Mucosa of rectum (tissue), 2 donors: ENCODE data around the gene RFX1.
"Not testable (repeated sequence)": the region's sequence is repeated elsewhere in the genome, so short reads cannot be mapped to it uniquely, and the experiment has no call there.

Source experiments
- H3K27ac ChIP-seq, 2 donors: one replicate each; pipeline ENCODE4 v1.7.0; 2013; ENCODE audit warnings: inconsistent platforms in 2 of 2, low read depth in 2 of 2, low read length in 2 of 2
- H3K27me3 ChIP-seq, 2 donors: one replicate each; pipeline ENCODE4 v1.7.0; 2013; ENCODE audit warnings: low read length in 2 of 2; ENCODE audit not compliant: control insufficient read depth in 2 of 2, insufficient read depth in 2 of 2
- H3K36me3 ChIP-seq, 2 donors: one replicate each; pipeline ENCODE4 v1.7.0; 2013; ENCODE audit warnings: low read length in 2 of 2; ENCODE audit not compliant: control insufficient read depth in 2 of 2, insufficient read depth in 2 of 2
- H3K4me1 ChIP-seq, 2 donors: one replicate each; pipeline ENCODE4 v1.7.0; 2013; ENCODE audit warnings: low read length in 2 of 2, mild to moderate bottlenecking in 1 of 2; ENCODE audit not compliant: control insufficient read depth in 2 of 2, insufficient read depth in 2 of 2
- H3K4me3 ChIP-seq, 2 donors: one replicate each; pipeline ENCODE4 v1.7.0; 2013; ENCODE audit warnings: low read length in 2 of 2
- H3K9ac ChIP-seq, 2 donors: one replicate each; pipeline ENCODE4 v1.7.0; 2013; ENCODE audit warnings: low read length in 2 of 2, low read depth in 1 of 2, mild to moderate bottlenecking in 1 of 2
- H3K9me3 ChIP-seq, 2 donors: one replicate each; pipeline ENCODE4 v1.7.0; 2013; ENCODE audit warnings: low read length in 2 of 2; ENCODE audit not compliant: control insufficient read depth in 2 of 2
- donor health status: healthy.
- donor health status: Normal muscosa, but diverticular disease.

The RFX1 gene

DNA sequence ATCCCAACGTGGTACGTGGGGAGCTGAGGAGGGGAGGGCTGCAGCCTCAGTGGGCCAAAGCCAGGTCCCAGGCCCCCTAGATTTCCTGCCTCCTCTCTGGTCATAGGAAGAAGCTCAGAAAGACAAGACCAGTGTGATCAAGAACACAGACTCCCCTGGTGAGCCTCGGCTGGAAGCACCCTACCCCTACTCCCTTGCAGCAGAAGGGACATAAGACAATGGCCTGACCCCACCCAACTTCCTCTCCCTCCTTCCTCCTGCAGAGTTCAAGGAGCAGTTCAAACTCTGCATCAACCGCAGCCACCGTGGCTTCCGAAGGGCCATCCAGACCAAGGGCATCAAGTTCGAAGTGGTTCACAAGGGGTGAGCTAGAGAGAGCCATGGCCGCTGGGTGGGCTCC, 79.4 kb downstream of the RFX1 start:
- H3K27ac ChIP-seq = no peak overlapping the region
- peaks cover 39 to 47% of the 10 kb centered on the region in 2 donors for H3K36me3 ChIP-seq
- H3K27me3 ChIP-seq = no peaks in the 10 kb centered on the region
- H3K9ac ChIP-seq = no peak overlapping the region
- no peaks in the 10 kb centered on the region for H3K4me1 ChIP-seq
- H3K9me3 ChIP-seq = no peaks in the 10 kb centered on the region
- no peak overlapping the region for H3K4me3 ChIP-seq

DNA sequence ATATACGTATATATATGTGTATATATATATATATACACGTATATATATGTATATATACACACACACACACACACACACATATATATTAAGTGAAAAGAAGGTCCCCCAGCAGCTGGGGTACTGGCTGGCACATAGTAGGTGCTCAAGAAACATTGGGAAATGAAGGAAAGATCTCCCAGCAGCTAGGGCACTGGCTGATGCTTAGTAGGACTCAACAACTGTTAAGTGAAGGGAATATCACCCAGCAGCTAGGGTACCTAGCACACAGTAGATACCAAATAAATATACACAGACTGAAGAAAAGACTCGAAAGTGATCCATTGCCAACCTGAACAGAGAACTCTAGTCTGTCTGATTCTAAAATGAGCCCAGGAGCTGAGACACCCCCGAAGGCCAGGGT, 80.1 kb downstream of the RFX1 start:
- Histone ChIP-seq H3K9me3 (peaks cover 0 to under 1% of the 10 kb centered on the region in 2 donors), H3K27me3 (no peaks in the 10 kb centered on the region), H3K27ac (no peak overlapping the region), H3K4me1 (no peaks in the 10 kb centered on the region), H3K9ac (no peak overlapping the region), H3K4me3 (no peak overlapping the region), H3K36me3 (peaks cover 42 to 54% of the 10 kb centered on the region in 2 donors)

DNA sequence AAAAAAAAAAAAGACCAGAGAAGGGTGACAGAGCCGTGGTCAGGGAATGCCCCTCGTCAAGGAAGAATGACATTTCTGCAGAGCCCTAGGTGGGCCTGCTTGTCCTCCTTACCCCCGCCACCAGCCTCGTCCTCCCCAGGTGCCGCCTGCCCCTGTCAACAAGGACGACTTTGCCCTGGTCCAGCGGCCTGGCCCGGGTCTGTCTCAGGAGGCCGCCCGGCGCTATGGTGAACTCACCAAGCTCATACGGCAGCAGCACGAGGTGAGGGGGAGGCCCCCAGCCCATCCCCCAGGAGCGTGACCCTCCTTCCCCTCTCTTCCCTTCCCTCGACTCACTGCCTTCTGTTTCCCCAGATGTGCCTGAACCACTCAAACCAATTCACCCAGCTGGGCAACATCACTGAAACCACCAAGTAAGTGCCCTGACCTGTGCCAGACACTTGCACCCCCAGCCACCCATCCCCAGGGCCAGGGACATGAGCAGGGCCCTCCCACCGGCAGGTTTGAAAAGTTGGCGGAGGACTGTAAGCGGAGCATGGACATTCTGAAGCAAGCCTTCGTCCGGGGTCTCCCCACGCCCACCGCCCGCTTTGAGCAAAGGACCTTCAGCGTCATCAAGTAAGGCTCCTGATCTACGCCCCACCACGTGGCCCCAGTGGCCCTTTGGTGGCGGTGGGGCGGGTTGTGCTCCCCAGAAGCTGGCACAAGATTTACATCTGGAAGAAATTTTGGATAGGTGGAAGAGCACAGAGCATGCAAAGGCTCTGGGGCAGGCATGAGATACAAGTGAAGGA, 82.7 kb downstream of the RFX1 start:
- Histone ChIP-seq H3K4me1 (no peaks in the 10 kb centered on the region), H3K27ac (no peak overlapping the region), H3K4me3 (no peak overlapping the region), H3K9me3 (peaks cover 0 to 3% of the 10 kb centered on the region in 2 donors), H3K9ac (no peak overlapping the region), H3K36me3 (peaks cover 58 to 77% of the 10 kb centered on the region in 2 donors), H3K27me3 (no peaks in the 10 kb centered on the region)

- H3K9me3 ChIP-seq, H3K9ac ChIP-seq, H3K27me3 ChIP-seq, H3K4me3 ChIP-seq, H3K27ac ChIP-seq, H3K4me1 ChIP-seq: not testable (repeated sequence)
- H3K36me3 ChIP-seq = peaks cover 61 to 73% of the 10 kb centered on the region in 2 donors
Measured at GRCh38 chr19:13922118-13922517, 84.0 kb downstream of the RFX1 start.

GRCh38 chr19:13920940-13921747, 85.0 kb downstream of the RFX1 start:
- H3K27ac ChIP-seq = no peak overlapping the region
- H3K4me1 ChIP-seq = peaks cover 0 to 6% of the 10 kb centered on the region in 2 donors
- no peaks in the 10 kb centered on the region for H3K27me3 ChIP-seq
- H3K9ac ChIP-seq = no peak overlapping the region
- H3K9me3 ChIP-seq = peaks cover 0 to 3% of the 10 kb centered on the region in 2 donors
- H3K4me3 ChIP-seq = no peak overlapping the region
- H3K36me3 ChIP-seq = peaks cover 52 to 64% of the 10 kb centered on the region in 2 donors

- H3K9ac ChIP-seq = no peak overlapping the region
- peaks cover 0 to 6% of the 10 kb centered on the region in 2 donors for H3K4me1 ChIP-seq
- H3K27ac ChIP-seq = no peak overlapping the region
- H3K36me3 ChIP-seq = peaks cover 50 to 62% of the 10 kb centered on the region in 2 donors
- H3K9me3 ChIP-seq = peaks cover 0 to 3% of the 10 kb centered on the region in 2 donors
- H3K27me3 ChIP-seq = no peaks in the 10 kb centered on the region
- H3K4me3 ChIP-seq = no peak overlapping the region
Measured at GRCh38 chr19:13920524-13920923, 85.6 kb downstream of the RFX1 start.

- Histone ChIP-seq H3K27me3 (no peaks in the 10 kb centered on the region), H3K9ac (no peak overlapping the region), H3K36me3 (peaks cover 49 to 60% of the 10 kb centered on the region in 2 donors), H3K9me3 (peaks cover 0 to 3% of the 10 kb centered on the region in 2 donors), H3K4me3 (no peak overlapping the region), H3K4me1 (peaks cover 0 to 6% of the 10 kb centered on the region in 2 donors), H3K27ac (no peak overlapping the region)
Measured at GRCh38 chr19:13918726-13919411, 87.3 kb downstream of the RFX1 start.

DNA sequence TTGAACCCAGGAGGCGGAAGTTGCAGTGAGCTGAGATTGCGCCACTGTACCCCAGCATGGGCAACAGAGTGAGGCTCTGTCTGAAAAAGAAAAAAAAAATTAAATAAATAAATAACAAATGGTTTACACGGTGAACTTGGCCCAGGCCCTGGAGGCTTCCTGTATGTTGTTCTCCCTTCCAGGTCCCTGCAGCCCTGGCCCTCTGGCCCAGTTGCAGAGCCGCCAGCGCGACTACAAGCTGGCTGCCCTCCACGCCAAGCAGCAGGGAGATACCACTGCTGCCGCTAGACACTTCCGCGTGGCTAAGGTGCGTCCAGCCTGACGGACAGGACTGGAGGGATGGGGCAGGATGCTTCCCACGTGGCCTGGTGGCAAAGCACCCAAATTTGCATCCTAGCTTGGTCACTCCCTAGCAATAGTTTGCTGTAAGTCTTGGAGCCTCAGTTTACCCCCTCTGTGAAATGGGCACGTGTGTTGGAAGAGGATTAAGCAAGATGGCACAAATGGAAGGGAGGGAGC, 88.2 kb downstream of the RFX1 start:
- H3K36me3 ChIP-seq = peaks cover 47 to 61% of the 10 kb centered on the region in 2 donors
- no peak overlapping the region for H3K4me3 ChIP-seq
- no peaks in the 10 kb centered on the region for H3K27me3 ChIP-seq
- peaks cover 0 to 3% of the 10 kb centered on the region in 2 donors for H3K9me3 ChIP-seq
- H3K4me1 ChIP-seq = peaks cover 0 to 6% of the 10 kb centered on the region in 2 donors
- H3K27ac ChIP-seq = no peak overlapping the region
- H3K9ac ChIP-seq = no peak overlapping the region

- H3K9ac ChIP-seq = no peak overlapping the region
- no peaks in the 10 kb centered on the region for H3K27me3 ChIP-seq
- H3K4me3 ChIP-seq = no peak overlapping the region
- H3K9me3 ChIP-seq = no peaks in the 10 kb centered on the region
- H3K36me3 ChIP-seq = peaks cover 36 to 54% of the 10 kb centered on the region in 2 donors
- no peak overlapping the region for H3K27ac ChIP-seq
- peaks cover 2 to 8% of the 10 kb centered on the region in 2 donors for H3K4me1 ChIP-seq
Measured at GRCh38 chr19:13914777-13915176, 91.3 kb downstream of the RFX1 start.
